B cell (primary cell): ENCODE data around the gene ACMSD. TPM values are rescaled to one million over a fixed set of nuclear protein-coding genes. Genes with fewer than 3 reads are reported as not detected.

Experiments
- ATAC-seq: fragments of 200-7000 bp; cut with Tn5 transposase; one replicate; pipeline ENCODE4 v1.10.0; 2021; ENCODE audit warnings: low read depth, mild to moderate bottlenecking, moderate number of reproducible peaks, moderate library complexity
- CTCF ChIA-PET: fragments of 350-600 bp; sonication (Branson Sonifier 250); formaldehyde crosslinking; loops from one replicate; lab custom pipeline; 2021; ENCODE audit warnings: antibody characterized with exemption, inconsistent platforms; lab: Charles Lee
- POLR2A ChIA-PET: fragments of 350-600 bp; sonication (Branson Sonifier 250); formaldehyde crosslinking; loops from one replicate; lab custom pipeline; 2021; ENCODE audit warnings: antibody characterized with exemption; lab: Charles Lee
- DNase-seq: peaks from one replicate; pipeline ENCODE4 v3.0.0; 2013
- H2AFZ ChIP-seq: 2 replicates; pipeline ENCODE4 v1.6.1; 2012; ENCODE audit warnings: mild to moderate bottlenecking, low read depth, low read length; ENCODE audit not compliant: insufficient read depth, poor library complexity, severe bottlenecking
- H3K27ac ChIP-seq, 2 donors: 1 replicate in 1 of 2; 2 replicates in 1 of 2; pipeline ENCODE4 v1.5.1; 2012 to 2013; ENCODE audit warnings: low read length in 2 of 2, mild to moderate bottlenecking in 2 of 2, moderate library complexity in 1 of 2
- H3K27me3 ChIP-seq, 4 experiments: fragments of 200-600 bp in 1 of 4; sonication (generic) in 1 of 4; replicated peaks in 1 of 4; 1 replicate in 2 of 4; 2 replicates in 2 of 4; pipeline versions ENCODE4 v1.6.1 to v1.7.0; 2013 to 2016; ENCODE audit warnings: low read length in 3 of 4, mild to moderate bottlenecking in 2 of 4, mixed read lengths in 1 of 4, moderate library complexity in 1 of 4; ENCODE audit not compliant: insufficient read depth in 4 of 4, control insufficient read depth in 3 of 4; ENCODE audit errors: control extremely low read depth in 1 of 4
- H3K36me3 ChIP-seq, 2 experiments: replicated peaks in 1 of 2; 1 replicate in 1 of 2; 2 replicates in 1 of 2; pipeline versions ENCODE4 v1.6.1 to v1.7.1; 2013; ENCODE audit warnings: low read length in 1 of 2; ENCODE audit not compliant: insufficient read depth in 2 of 2, control insufficient read depth in 1 of 2; ENCODE audit errors: control extremely low read depth in 1 of 2, extremely low read depth in 1 of 2
- H3K4me1 ChIP-seq, 2 donors: fragments of 200-600 bp in 1 of 2; sonication (generic) in 1 of 2; 1 replicate in 1 of 2; 2 replicates in 1 of 2; pipeline versions ENCODE4 v1.5.1 to v1.6.1; 2013 to 2017; ENCODE audit warnings: low read length in 2 of 2; ENCODE audit not compliant: control insufficient read depth in 2 of 2, insufficient read depth in 2 of 2
- H3K4me2 ChIP-seq: replicated peaks from 2 replicates; pipeline ENCODE3; 2012; ENCODE audit warnings: mild to moderate bottlenecking, low read depth, low read length; ENCODE audit not compliant: poor library complexity, severe bottlenecking
- H3K4me3 ChIP-seq, 5 experiments: fragments of 200-600 bp in 1 of 5; sonication (generic) in 1 of 5; 1 replicate in 3 of 5; 2 replicates in 2 of 5; pipeline versions ENCODE4 v1.5.1 to v1.7.0; 2011 to 2016; ENCODE audit warnings: low read length in 4 of 5, mild to moderate bottlenecking in 4 of 5, low read depth in 2 of 5, control low read depth in 1 of 5, moderate library complexity in 1 of 5; ENCODE audit not compliant: insufficient read depth in 1 of 5; ENCODE audit errors: control extremely low read depth in 1 of 5, extremely low read depth in 1 of 5
- H3K79me2 ChIP-seq: fragments of 200-600 bp; sonication (generic); one replicate; pipeline ENCODE4 v1.6.0; 2016; ENCODE audit warnings: low read length; ENCODE audit not compliant: control insufficient read depth, insufficient read depth
- H3K9ac ChIP-seq: fragments of 200-600 bp; sonication (generic); 2 replicates; pipeline ENCODE4 v1.6.1; 2017; ENCODE audit warnings: mild to moderate bottlenecking, low read length, moderate library complexity
- H3K9me3 ChIP-seq, 3 donors: one replicate each; pipeline versions ENCODE4 v1.6.1 to v1.7.1; 2013; ENCODE audit warnings: low read length in 2 of 3; ENCODE audit not compliant: control insufficient read depth in 2 of 3, insufficient read depth in 1 of 3; ENCODE audit errors: control extremely low read depth in 1 of 3
- H4K20me1 ChIP-seq: 2 replicates; pipeline ENCODE4 v1.6.0; 2012; ENCODE audit warnings: mild to moderate bottlenecking, low read length; ENCODE audit not compliant: insufficient read depth, control insufficient read depth, poor library complexity, severe bottlenecking
- H3K27ac Mint-ChIP-seq: one replicate; pipeline ENCODE4 v1.8.0; 2021; ENCODE audit warnings: mixed read lengths
- H3K27me3 Mint-ChIP-seq: one replicate; pipeline ENCODE4 v1.8.0; 2021; ENCODE audit warnings: mixed read lengths
- H3K4me1 Mint-ChIP-seq: one replicate; pipeline ENCODE4 v1.8.0; 2021; ENCODE audit warnings: mixed read lengths
- H3K4me3 Mint-ChIP-seq: one replicate; pipeline ENCODE4 v1.8.0; 2021; ENCODE audit warnings: mixed read lengths
- H3K9me3 Mint-ChIP-seq: one replicate; pipeline ENCODE4 v1.8.0; 2022; ENCODE audit warnings: mixed read lengths; ENCODE audit not compliant: insufficient read depth
- CTCF ChIP-seq: fragments of 200-600 bp; IDR thresholded peaks from one replicate; pipeline ENCODE4 v1.8.0; 2022; ENCODE audit warnings: antibody characterized with exemption, mild to moderate bottlenecking
- EZH2 ChIP-seq: IDR thresholded peaks from 2 replicates; pipeline ENCODE4 v1.6.1; 2012; ENCODE audit warnings: borderline replicate concordance, low read depth, mild to moderate bottlenecking, moderate library complexity, low read length; ENCODE audit not compliant: insufficient read depth, poor library complexity, severe bottlenecking
- WGBS: methylation state at CpG from one replicate; pipeline ENCODE4 v1.1.5; 2013; ENCODE audit warnings: missing lambda C conversion rate; ENCODE audit not compliant: insufficient coverage; 5-methylcytosine and 5-hydroxymethylcytosine counted together
- intact Hi-C: fragments of 100-400 bp; cut with micrococcal nuclease; formaldehyde crosslinking; loops from one replicate; pipeline ENCODE4 v1.10.0; 2022
- polyA plus RNA-seq: library from polyadenylated mRNA; depleted of rRNA; stranded (reverse); fragments of >200 nt; gene quantifications from 2 replicates; pipeline ENCODE4 v1.2.3, GENCODE V29; 2012
- total RNA-seq, 2 donors: library from RNA; stranded (reverse); fragments of 120-200 nt in 1 of 2; gene quantifications; 1 replicate in 1 of 2; 2 replicates in 1 of 2; pipeline versions ENCODE4 v1.2.3 to v1.2.4, GENCODE V29; 2013 to 2022

Gene ACMSD
- total and polyA plus RNA-seq, 2 donors (not counting 1 experiment from before 2014, with no cell fraction given) = not detected

DNA sequence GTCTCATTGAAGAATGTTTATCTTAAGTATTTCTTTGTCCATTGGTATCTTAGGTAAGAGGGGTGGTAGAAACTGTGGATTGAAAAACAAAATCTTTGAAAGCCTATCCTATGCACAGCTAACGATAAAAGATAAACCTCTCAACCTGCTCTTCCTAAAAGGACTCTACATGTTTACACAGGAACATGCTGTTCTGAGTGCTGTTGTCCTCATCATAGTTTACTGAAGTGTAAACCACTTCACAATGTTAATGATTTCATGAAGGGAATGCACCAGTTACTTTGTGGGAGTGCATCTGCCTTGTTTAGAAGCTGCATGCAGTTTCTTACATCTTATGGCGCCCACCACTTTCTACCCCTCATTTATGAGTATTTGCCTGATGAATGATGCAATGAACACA lies 1.2 kb downstream of the ACMSD start:
- peaks cover 4% of the 10 kb centered on the region for H3K9me3 Mint-ChIP-seq
- WGBS = no CpG with 5 or more reads among the region's 2 CpGs
- Histone ChIP-seq H3K4me2 (no peak overlapping the region), H3K27me3 (no peaks in the 10 kb centered on the region), H4K20me1 (no peaks in the 10 kb centered on the region), H3K79me2 (no peaks in the 10 kb centered on the region), H3K4me3 (no peak overlapping the region), H3K36me3 (no peaks in the 10 kb centered on the region), H3K9ac (no peak overlapping the region), H2AFZ (no peak overlapping the region), H3K4me1 (no peaks in the 10 kb centered on the region), H3K9me3 (peaks cover 2 to 13% (median 2%) of the 10 kb centered on the region in 3 donors), H3K27ac (no peak overlapping the region)
- peaks cover 10% of the 10 kb centered on the region for H3K27me3 Mint-ChIP-seq
- H3K27ac Mint-ChIP-seq = no peak overlapping the region
- H3K4me1 Mint-ChIP-seq = no peaks in the 10 kb centered on the region
- intact Hi-C loops = no loop called here
- TF ChIP-seq EZH2 (no peak), CTCF (no peak)
- POLR2A ChIA-PET = no interaction called here
- no peak for DNase-seq
- no peak overlapping the region for H3K4me3 Mint-ChIP-seq
- no peak for ATAC-seq
- CTCF ChIA-PET = interaction anchor here (0.6 kb wide), 1 partner anchor 981 kb away, joined by 8 read pairs; no protein-coding TSS in a partner anchor

DNA sequence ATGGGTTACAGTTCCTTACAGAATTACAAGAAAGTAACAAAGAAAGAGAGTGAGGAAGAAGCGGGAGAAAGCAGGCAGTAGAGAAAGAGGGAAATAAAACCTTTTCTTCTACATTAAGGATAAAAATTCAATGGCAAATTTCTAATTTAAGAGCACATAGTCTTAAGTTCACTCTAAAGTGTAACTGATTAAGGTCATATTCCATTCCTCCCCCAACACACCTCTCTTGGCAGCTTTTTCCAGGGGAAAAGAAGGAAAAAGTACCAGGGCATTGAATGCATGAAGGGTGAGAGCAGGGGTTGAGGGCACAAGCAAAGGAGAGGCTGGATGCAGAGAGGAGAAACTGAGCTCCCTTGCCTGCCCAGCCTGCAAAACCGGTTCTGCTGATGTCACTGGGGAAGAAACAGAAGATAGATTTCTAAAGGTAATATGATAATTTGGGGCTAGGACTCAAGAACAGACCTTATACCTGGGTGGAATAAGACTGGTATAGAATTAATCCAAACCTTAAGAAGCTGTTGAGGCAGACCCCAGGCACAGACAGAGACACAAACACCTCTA lies 4.6 kb downstream of the ACMSD start:
- ATAC-seq = no peak
- DNase-seq = no peak
- Mint-ChIP-seq H3K9me3 (no peaks in the 10 kb centered on the region), H3K4me3 (no peak overlapping the region), H3K4me1 (no peaks in the 10 kb centered on the region), H3K27ac (no peak overlapping the region), H3K27me3 (peaks cover 6% of the 10 kb centered on the region)
- H3K4me3 ChIP-seq = no peak overlapping the region
- no peaks in the 10 kb centered on the region for H3K4me1 ChIP-seq
- ChIA-PET POLR2A (no interaction called here), CTCF (no interaction called here)
- H3K79me2 ChIP-seq = no peaks in the 10 kb centered on the region
- H3K36me3 ChIP-seq = no peaks in the 10 kb centered on the region
- peaks cover 0 to 3% (median 0%) of the 10 kb centered on the region in 3 donors for H3K9me3 ChIP-seq
- no peak overlapping the region for H3K27ac ChIP-seq
- no peaks in the 10 kb centered on the region for H3K27me3 ChIP-seq
- TF ChIP-seq CTCF (no peak), EZH2 (no peak)
- no peaks in the 10 kb centered on the region for H4K20me1 ChIP-seq
- no peak overlapping the region for H3K9ac ChIP-seq
- WGBS = 100% methylated on average over 1 of the region's 2 CpGs
- H2AFZ ChIP-seq = no peak overlapping the region
- no peak overlapping the region for H3K4me2 ChIP-seq
- intact Hi-C loops = no loop called here
